Measurements from ENCODE around the gene MPRIP.
A peak's percentile ranks its signal among the peaks of the same experiment; 100 is the strongest.

GRCh38 chr17:17237026-17237799 lies 195.0 kb downstream of the MPRIP start, which contains the start of gene FLCN:
- peak; percentile 60 to 83 (median 77) for TF ChIP-seq POLR2A (IDR thresholded peaks at IDR 0.05)
- TF ChIP-seq CTCF (IDR thresholded peaks at IDR 0.05) = peak in 1 of 7 experiments; percentile 22

All from body of pancreas (tissue), 4 donors.